ENCODE data around the gene HEXA. TPM values are rescaled to one million over a fixed set of nuclear protein-coding genes. Genes with fewer than 3 reads are reported as not detected.
"Not testable (repeated sequence)": the region's sequence is repeated elsewhere in the genome, so short reads cannot be mapped to it uniquely, and the experiment has no call there.

HEXA gene
- total RNA-seq, 1 donor from 2014 or later: 102 TPM

- Mint-ChIP-seq H3K27ac (no peak overlapping the region), H3K36me3 (ENCODE audit: low read depth) (no peaks in the 10 kb centered on the region), H3K4me1 (no peaks in the 10 kb centered on the region), H3K9me3 (no peaks in the 10 kb centered on the region), H3K27me3 (peaks cover 40% of the 10 kb centered on the region), H3K4me3 (no peak overlapping the region)
- intact Hi-C loops (cut with micrococcal nuclease): no loop called here
- POLR2A ChIA-PET: interaction anchor here (0.6 kb wide), 1 partner anchor 43 kb away, joined by 4 read pairs; no protein-coding TSS in a partner anchor
- ATAC-seq (ENCODE audit: low read depth): no peak
- no peak for DNase-seq
- CTCF ChIA-PET: no interaction called here
- TF ChIP-seq, protein P1, sequence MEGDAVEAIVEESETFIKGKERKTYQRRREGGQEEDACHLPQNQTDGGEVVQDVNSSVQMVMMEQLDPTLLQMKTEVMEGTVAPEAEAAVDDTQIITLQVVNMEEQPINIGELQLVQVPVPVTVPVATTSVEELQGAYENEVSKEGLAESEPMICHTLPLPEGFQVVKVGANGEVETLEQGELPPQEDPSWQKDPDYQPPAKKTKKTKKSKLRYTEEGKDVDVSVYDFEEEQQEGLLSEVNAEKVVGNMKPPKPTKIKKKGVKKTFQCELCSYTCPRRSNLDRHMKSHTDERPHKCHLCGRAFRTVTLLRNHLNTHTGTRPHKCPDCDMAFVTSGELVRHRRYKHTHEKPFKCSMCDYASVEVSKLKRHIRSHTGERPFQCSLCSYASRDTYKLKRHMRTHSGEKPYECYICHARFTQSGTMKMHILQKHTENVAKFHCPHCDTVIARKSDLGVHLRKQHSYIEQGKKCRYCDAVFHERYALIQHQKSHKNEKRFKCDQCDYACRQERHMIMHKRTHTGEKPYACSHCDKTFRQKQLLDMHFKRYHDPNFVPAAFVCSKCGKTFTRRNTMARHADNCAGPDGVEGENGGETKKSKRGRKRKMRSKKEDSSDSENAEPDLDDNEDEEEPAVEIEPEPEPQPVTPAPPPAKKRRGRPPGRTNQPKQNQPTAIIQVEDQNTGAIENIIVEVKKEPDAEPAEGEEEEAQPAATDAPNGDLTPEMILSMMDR (IDR thresholded peaks at IDR 0.05): no peak
These were observed 28.5 kb upstream of the HEXA start for GRCh38 chr15:72404356-72404755.

GRCh38 chr15:72402726-72403125 lies 26.9 kb upstream of the HEXA start:
- POLR2A ChIA-PET: no interaction called here
- CTCF ChIA-PET: no interaction called here
- H3K4me3 Mint-ChIP-seq: no peak overlapping the region

DNA sequence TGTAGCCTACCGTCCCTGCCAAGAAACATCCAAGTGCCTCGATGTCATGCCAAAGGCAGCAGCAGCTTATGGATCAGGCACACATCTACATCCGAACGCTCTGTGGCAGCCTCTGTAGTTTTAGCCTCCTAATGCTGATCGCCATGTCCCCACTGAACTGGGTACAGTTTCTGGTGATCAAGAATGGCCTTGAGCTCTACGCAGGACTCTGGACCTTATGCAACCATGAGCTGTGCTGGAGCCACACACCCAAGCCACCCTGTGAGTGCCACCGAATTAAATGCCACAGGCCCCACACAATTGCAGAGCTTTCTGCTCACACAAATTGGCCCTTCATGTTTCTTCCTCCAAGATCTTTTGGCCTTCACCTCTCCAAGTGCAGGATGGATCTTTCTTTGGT lies 22.8 kb upstream of the HEXA start:
- no peaks in the 10 kb centered on the region for H3K9me3 Mint-ChIP-seq
- CTCF ChIA-PET: no interaction called here
- no peak overlapping the region for H3K27ac Mint-ChIP-seq
- intact Hi-C loops (cut with micrococcal nuclease): no loop called here
- peaks cover 23% of the 10 kb centered on the region for H3K27me3 Mint-ChIP-seq
- H3K4me1 Mint-ChIP-seq: no peaks in the 10 kb centered on the region
- DNase-seq (no peak), ATAC-seq (ENCODE audit: low read depth) (no peak)
- H3K36me3 Mint-ChIP-seq (ENCODE audit: low read depth): no peaks in the 10 kb centered on the region
- TF ChIP-seq, protein P1 (IDR thresholded peaks at IDR 0.05): no peak
- POLR2A ChIA-PET: no interaction called here
- no peak overlapping the region for H3K4me3 Mint-ChIP-seq

More at GRCh38 chr15:72402726-72403125, 26.9 kb upstream of the HEXA start:
- ATAC-seq (ENCODE audit: low read depth) (no peak), DNase-seq (no peak)
- no peaks in the 10 kb centered on the region for H3K4me1 Mint-ChIP-seq
- intact Hi-C loops (cut with micrococcal nuclease): no loop called here
- peaks cover 40% of the 10 kb centered on the region for H3K27me3 Mint-ChIP-seq
- no peaks in the 10 kb centered on the region for H3K9me3 Mint-ChIP-seq
- TF ChIP-seq, protein P1 (IDR thresholded peaks at IDR 0.05): no peak
- H3K36me3 Mint-ChIP-seq (ENCODE audit: low read depth): no peaks in the 10 kb centered on the region
- no peak overlapping the region for H3K27ac Mint-ChIP-seq

DNA sequence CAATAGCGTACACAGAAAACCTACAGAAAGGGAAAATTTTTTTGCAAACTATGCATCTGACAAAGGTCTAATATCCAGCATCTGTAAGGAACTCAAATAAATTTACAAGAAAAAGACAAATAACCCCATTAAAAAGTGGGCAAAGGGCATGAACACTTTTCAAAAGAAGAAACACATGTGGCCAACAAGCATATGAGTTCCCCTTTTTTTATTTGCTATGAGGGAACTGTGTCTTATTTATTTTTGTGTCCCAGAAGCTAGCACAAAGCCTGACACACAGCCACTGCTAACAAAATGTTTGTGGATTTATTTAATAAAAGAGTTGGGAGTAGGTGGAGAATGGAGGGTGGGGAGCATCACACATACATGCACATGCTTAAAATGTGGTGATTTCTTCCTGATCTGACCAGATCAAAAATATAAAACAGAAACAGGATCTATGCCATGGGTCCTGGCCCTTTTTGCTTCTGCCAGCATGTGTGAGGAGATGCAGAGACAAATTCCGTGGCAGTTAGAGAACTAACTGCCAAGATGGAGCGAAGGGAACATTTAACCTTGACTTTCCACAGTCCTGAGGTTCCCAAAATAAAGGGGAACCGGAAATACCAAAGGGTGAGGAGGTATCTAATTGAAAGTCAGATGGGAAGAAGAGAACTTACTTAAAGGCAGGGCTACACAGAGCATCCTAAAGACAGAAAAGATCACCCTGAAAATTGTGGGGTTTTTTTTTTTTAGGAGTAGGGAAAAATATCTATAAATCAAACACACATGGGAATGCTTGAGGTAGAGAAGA lies 22.2 kb upstream of the HEXA start, which contains the start of gene TMEM202:
Gene TMEM202 (plus strand): TSS at position 510 of the 793 bp plus-strand sequence. CDS start 22 bp downstream, at position 532.
- Mint-ChIP-seq H3K36me3 (ENCODE audit: low read depth) (no peaks in the 10 kb centered on the region), H3K27me3 (peaks cover 17% of the 10 kb centered on the region), H3K4me3 (no peak within 1 kb of the TSS), H3K4me1 (no peaks in the 10 kb centered on the region), H3K27ac (no peak within 1 kb of the TSS), H3K9me3 (no peaks in the 10 kb centered on the region)
- POLR2A ChIA-PET: no interaction called here
- intact Hi-C loops (cut with micrococcal nuclease): no loop called here
- CTCF ChIA-PET: no interaction called here
- DNase-seq (no peak), ATAC-seq (ENCODE audit: low read depth) (no peak)
- TF ChIP-seq, protein P1 (IDR thresholded peaks at IDR 0.05): no peak

DNA sequence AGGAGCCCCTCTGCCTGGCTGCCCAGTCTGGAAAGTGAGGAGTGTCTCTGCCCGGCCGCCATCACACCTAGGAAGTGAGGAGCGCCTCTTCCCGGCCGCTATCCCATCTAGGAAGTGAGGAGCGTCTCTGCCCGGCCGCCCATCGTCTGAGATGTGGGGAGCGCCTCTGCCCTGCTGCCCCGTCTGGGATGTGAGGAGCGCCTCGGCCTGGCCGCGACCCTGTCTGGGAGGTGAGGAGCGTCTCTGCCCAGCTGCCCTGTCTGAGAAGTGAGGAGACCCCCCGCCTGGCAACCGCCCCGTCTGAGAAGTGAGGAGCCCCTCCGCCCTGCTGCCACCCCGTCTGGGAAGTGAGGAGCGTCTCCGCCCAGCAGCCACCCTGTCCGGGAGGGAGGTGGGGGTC lies 20.5 kb upstream of the HEXA start:
- intact Hi-C loops (cut with micrococcal nuclease); H3K4me1 Mint-ChIP-seq: not testable (repeated sequence)

More for the DNA sequence above, 20.5 kb upstream of the HEXA start:
- H3K27me3 Mint-ChIP-seq; H3K36me3 Mint-ChIP-seq (ENCODE audit: low read depth); H3K4me3 Mint-ChIP-seq; H3K27ac Mint-ChIP-seq; CTCF ChIA-PET; DNase-seq; POLR2A ChIA-PET; ATAC-seq (ENCODE audit: low read depth); H3K9me3 Mint-ChIP-seq: not testable (repeated sequence)

Data from activated B cell treated with CpG ODN at 0.5 μM for 24 hours (primary cell).